ENCODE results near the gene DDX17.

The DDX17 gene

DNA sequence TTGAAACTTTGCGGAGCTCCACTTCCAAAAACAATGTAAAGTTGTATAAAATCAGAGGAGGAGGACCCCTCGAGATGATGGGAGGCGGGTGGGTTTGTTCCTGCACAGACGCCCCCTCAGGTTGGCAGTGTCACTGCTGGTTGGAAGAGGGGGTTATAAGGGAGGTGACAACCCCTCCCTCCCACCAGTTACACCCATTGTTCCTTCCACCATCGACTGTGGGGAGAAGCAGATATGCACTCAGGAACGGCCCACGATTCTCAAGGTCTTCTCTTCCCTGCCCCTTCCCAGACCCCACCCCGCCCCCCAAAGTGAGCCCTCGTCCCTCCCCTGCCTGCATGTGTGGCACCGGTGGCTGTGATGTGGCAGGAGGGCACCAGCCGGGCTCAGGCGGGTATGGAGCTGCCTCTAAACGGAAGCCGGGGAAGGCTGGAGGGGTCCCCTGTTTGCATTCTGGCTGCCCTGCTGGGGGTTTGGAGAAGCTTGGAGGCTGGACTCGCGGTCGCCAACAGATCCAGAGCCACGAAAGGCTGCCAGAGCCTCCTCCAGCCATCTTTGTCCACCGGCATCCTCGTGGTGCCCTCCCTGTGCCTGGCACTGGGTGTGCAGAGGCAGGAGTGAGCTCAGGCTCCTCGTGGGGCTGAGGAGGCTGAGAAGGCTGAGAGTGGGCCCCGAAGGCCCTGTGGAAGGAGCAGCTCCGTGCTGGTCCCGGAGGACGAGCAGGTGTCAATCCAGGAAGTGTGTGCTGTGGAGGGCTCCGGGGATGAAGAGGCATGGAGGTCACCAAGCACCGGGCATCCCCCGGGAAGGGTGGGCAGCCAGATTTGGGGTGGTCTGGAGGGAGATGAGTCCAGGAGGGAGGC, 37.4 kb downstream of the DDX17 start:
- DNase-seq (ENCODE audit: extremely low spot score, insufficient read length, low read depth) = no peak
- FAIRE-seq = no peak

DNA sequence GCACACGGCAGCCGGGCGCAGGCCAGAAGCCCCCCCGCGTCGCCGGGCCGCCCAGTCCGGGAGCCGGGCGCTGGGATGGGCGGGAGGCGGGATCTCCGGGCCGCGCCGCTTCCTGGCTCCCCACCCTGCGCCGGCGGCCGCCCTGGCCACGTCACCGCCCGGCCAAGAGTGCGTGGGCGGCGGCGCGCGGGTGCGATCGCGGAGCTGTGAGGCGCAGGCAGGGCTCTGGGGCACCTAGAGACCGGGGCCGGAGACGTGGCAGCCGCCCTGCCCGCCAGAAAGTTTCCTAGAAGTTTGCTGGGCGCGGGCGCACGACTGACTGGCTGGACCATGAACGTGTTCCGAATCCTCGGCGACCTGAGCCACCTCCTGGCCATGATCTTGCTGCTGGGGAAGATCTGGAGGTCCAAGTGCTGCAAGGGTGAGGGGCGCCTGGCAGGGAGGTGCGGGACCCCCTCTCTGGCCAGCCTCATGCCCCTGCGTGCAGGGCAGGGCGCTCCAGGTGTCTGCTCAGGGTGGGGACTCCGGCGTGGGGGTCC, 38.1 kb downstream of the DDX17 start, which contains the start of gene KDELR3:
Gene KDELR3, plus strand, starts transcription at position 193 of the 539 bp plus-strand sequence. Its CDS starts 138 bp downstream, at position 331.
- FAIRE-seq (no peak), DNase-seq (ENCODE audit: extremely low spot score, insufficient read length, low read depth) (peak; percentile 61)

DNA sequence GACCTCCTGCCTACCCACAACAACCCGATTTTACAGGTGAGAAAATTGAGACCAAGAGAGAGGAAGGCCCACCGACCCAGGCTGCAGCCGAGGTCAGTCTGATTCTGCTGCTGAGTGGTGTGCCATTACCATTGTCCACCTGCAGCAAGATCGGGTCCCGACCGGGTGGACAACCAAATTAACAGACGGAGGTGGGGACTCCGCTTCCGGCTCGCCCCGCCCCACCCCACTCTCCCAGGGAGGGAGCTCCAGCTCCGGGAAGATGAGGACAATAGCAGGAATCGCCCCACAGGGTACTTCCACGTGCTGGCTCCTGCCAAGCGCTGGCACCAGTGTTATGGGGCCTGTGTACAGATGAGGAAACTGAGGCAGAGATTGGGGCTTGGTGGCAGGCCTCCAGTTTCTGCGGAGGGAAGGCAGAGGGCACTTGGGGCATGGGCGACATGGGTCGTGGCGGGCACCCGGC, 38.6 kb downstream of the DDX17 start:
- FAIRE-seq = no peak
- no peak for DNase-seq (ENCODE audit: extremely low spot score, insufficient read length, low read depth)

DNA sequence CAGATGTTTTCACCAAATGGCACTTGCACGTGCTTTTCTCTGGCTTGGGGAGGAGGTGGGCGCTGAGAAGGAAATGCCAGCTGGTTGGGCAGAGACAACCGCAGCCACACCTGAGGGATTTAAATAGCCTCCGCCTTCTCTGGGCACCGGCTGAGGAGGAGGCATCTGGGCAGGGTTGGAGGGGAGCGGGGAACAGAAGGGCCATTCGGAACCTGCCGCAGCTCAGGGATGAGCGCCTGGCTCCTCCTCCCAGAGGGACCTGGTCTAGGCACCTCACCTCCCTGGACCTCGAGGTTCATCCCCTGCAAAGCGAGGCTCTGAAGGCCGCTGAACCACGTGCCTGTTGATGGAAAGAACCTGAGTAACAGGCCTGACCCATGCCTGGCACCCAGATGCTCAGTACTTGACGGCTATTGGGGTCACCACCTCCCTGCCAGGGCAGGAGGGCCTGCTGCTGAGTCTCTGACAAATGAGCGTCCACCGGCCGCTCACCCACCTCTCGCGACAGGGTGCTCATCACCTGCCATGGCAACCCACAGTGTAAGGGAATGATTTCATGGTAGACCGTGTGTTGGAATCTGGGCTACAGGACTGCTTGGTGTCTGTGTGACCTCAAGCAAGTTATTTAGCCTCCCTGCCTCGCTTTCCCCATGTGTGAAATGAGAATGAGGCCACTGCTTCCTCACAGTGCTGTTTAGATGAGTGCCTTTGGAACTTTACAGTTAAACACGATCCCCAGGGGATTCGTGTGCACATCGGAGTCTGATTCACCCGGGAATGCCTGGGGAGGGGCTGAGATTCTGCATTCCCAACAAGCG, 40.2 kb downstream of the DDX17 start:
- FAIRE-seq (no peak), DNase-seq (ENCODE audit: extremely low spot score, insufficient read length, low read depth) (no peak)

DNA sequence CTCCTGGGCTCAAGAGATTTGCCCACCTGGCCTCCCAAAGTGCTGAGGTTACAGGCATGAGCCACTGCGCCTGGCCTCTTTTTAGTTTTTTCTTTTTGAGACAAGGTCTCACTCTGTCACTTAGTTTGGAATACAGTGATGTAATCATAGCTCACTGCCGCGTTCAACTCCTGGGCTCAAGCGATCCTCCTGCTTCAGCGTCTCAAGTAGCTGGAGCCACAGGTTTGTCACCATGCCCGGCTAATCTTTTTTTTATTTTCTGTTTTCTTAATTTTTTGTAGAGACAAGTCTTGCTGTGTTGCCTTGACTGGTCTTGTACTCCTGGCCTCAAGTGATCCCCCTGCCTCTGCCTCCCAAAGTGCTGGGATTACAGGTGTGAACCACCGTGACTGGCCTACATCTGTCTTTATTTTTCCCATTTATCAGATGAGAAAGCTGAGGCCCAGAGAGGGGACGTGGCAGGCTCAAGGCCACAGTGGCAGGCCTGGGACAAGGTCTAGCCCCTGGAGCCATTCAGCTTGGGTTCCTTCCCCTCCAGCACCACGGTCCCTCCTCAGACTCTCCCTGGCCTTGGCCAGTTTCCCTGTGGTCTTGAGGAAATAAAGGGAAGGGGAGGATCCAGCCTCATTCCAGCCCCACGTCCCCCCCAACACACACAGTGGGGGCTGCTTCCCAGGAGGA, 41.0 kb downstream of the DDX17 start:
- no peak for DNase-seq (ENCODE audit: extremely low spot score, insufficient read length, low read depth)
- no peak for FAIRE-seq

DNA sequence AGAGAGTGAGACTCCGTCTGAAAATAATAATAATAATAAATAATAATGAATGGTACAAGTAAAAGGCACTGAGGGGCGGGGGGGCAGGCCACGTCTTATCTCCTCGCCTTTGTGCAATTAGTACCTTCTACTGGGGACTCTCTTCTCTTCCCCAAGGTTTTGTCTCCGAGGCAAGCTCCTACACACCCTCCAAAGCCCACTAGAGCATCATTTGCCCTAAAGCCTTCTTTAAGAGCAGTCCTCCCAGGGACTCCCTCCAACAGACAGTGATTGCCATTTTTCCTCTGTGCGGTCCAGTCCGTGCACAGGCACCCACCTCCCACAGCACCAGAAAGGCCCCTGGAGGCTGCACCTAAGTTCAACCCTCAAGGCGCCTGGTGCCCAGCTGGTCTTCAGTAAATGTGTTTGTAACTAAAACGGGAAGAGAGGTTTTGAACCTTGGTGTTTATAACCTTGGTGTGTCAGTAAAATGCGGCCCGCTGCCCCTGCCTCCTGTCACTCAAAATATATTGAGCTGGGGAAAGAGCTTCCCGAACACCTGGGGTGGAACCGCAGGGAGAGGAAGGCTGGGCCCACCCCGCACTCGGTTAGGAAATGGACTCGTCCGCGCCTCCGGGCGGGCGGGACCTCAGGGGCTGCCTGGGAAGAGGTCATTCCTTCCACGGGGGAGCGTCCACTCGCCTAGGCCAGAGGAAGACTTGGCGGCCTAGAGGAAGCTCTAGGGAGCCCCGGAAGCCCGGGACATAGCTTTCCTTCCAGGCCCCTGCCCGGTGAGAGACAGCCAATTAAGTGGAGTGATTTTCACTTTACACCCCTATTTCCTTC, 42.9 kb downstream of the DDX17 start:
- no peak for FAIRE-seq

DNA sequence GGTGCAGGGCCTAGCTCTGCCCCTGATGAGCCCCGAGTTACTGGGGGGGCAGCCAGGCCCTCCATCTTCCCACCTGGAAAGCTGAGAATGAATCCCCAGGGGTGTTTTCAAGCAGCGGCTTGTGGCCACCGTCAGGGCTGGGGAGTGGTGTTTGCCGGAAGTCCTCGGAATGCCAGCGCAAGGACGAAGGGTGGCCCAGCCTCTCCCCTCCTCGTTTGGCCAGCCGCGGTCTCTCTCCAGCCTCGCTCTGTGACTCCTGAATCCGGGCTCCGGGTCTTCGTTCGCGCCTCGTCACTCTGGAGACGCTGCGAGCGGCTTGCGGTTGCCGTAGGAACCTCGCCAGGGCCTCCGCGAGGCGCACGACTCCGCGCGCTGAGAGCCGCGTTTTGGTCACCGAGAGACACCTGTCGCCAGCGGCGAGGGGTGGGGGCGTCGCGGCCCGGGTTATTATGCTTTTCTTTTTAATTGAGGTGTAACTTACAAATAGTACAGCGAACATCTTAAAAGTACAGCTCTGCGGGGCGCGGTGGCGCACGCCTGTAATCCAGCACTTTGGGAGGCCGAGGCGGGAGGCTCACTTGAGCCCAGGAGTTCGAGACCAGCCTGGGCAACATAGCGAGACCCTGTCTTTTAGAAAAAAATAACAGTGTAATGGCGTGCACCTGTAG, 44.6 kb downstream of the DDX17 start:
- DNase-seq (ENCODE audit: extremely low spot score, insufficient read length, low read depth) = no peak
- FAIRE-seq = no peak

More for the DNA sequence above, 42.9 kb downstream of the DDX17 start:
- DNase-seq (ENCODE audit: extremely low spot score, insufficient read length, low read depth) = no peak

DNA sequence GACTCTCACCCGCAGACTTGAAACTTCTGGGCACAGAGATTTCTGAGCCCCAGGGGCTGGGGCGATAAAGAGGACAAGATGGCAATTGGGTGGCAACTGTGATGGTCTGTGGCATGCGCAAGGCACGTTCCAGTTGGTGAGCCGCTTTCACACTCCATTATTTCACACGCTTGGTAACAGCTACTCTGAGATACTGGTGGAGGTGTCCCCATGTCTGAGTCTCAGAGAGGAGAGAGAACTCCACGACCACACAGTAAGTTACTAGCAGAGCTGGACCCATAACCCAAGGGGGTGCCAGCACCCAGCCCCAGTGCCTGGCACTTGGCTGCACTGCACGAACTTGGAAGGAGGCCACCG, 45.1 kb downstream of the DDX17 start:
- FAIRE-seq = no peak
- no peak for DNase-seq (ENCODE audit: extremely low spot score, insufficient read length, low read depth)

DNA sequence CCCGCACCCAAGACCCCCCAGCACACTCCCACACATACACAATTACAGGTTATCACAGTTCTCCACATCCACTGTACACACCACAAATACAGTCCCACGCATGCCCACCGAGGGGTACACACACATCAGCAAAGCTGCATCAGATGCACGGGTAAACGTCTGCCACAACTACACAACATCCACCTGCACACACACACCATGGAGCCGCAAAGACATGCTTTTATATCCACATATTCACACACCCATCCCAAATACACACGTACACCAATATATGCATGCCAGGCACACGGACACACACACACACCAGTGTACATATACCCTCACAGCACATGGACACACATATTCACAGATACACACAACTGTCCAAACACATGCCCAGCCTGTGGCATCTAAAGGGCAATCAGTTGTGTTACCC, 45.7 kb downstream of the DDX17 start:
- DNase-seq (ENCODE audit: extremely low spot score, insufficient read length, low read depth) (no peak), FAIRE-seq (no peak)

DNA sequence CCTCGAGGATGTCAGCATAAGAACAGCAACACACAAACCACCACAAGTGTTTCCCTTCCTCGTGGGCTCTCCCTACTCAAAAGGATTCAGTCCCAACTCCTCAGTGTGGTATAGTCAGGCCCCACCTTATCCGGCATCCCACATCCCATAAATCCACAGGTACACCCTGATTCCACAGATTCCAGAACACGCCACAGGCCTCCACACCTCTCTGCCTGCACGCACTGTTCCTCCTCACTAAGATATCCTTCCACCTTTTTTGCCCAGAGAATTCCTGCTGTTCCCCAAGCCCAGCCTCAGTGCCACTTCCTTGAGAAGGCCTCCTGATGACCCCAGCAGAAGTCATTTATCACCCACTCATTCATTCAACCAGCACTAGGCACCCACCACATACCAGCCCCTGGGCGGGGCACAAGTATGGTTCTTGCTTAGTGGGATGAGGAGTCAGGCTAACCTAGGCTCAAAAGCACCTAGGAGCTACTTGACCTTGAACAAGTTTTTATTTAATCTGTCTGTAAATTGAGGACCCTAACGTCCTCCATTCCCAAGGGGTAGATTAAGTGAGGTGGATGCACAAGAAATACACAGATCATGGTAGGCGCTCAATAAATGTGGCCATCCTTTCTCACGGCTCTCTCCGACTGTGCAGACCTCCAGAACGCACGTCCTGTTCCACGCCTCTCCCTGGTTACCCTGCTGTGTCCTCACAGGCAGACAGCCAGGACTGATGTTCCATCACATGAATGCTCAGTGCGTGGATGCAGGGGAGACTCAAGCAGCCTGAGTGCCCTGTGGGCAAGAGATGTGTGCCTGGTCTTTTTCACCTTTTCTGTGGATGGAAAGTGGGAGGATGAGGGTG, 49.0 kb downstream of the DDX17 start:
- DNase-seq (ENCODE audit: extremely low spot score, insufficient read length, low read depth) = no peak
- no peak for FAIRE-seq

DNA sequence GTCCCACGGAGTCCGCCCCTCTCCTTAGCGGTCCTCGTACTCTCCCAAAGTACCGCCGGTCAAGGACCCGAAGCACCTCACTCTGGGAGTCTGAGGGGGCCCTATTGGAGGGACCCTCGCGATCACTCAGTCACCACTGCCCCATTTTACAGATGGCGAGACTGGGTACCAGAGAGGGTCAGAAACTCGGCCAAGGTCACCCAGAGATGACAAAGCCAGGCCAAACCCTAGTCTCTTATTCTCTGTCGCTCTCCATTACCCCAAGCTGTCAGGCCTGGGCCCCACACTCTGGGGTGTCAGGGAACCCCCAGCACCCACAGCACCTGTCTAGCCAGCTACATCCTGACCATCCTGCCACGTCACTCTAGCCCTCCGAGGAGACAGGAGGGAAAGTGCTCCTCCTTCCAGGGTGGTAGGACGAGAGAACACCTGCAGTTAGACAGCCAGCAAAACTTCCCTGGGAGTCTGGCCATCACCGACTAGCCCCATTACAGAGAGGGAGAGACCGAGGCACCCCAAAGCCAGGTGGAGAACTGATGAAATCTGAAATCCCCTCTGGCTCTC, 49.8 kb downstream of the DDX17 start:
- no peak for FAIRE-seq
- no peak for DNase-seq (ENCODE audit: extremely low spot score, insufficient read length, low read depth)

DNA sequence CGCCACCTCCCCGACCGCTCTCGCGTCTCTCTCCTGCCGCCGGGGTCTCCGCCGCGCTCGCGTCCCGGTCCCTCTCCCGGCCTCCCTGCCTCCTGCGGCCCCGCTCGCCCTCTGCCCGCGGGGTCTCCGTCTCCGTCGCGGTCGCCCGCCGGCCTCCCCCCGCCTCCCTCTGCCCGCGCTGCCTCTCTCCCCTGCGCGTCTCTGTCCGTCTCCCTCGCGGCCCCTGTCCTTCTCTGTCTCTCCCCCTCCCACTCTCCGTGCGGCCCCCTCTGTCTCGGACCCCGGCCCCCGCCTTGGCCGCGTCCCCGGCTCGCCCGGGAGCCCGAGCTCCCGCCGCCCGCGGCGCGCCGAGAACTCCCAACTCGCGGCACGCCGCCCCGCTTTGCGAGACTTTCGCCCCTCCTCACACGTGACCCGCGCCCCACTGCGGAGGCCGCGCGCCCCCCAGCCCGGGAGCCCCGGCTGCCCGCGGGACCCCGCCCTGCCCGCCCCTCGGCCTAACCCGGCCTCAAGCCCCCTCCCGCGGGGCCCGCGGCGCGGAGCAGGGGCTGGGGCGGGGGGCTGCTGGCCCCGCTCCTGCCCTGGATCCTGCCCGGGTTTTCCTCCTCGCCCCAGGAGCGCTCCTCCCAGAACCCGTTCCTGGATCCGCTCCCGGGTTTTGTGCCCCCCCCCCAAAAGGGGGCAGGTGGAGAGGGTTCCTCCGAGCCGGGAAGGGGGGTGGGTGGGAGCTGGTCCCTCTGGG, 50.4 kb downstream of the DDX17 start:
- no peak for DNase-seq (ENCODE audit: extremely low spot score, insufficient read length, low read depth)
- no peak for FAIRE-seq

DNA sequence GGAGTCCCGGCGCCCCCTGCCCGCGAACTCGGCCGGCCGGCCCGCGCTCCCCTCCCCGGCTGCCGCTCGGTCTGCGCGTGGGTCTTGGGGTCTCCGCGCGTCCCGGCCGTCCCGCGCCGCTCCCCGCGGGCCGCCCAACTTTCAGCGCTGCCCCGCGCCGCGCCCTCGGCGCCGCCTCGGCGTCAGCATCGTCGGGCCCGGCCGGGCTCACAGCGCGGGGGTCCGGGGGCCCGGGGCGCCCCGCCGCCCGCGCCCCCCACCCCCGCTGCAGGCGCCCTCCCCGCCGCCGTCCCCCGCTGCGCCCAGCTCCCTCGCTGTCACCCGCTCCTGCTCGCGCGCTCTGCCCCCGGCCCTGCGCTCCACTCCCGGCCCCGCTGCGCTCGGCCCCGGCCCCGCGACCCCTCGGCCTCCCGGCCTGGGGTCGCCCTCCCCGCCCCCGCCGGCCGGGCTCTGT, 51.0 kb downstream of the DDX17 start, which contains the start of gene KCNJ4:
Gene KCNJ4, minus strand, starts transcription at position 124 of the 454 bp plus-strand sequence. CDS start 27,067 bp downstream, outside the sequence.
- no peak for FAIRE-seq
- DNase-seq (ENCODE audit: extremely low spot score, insufficient read length, low read depth) = no peak

DNA sequence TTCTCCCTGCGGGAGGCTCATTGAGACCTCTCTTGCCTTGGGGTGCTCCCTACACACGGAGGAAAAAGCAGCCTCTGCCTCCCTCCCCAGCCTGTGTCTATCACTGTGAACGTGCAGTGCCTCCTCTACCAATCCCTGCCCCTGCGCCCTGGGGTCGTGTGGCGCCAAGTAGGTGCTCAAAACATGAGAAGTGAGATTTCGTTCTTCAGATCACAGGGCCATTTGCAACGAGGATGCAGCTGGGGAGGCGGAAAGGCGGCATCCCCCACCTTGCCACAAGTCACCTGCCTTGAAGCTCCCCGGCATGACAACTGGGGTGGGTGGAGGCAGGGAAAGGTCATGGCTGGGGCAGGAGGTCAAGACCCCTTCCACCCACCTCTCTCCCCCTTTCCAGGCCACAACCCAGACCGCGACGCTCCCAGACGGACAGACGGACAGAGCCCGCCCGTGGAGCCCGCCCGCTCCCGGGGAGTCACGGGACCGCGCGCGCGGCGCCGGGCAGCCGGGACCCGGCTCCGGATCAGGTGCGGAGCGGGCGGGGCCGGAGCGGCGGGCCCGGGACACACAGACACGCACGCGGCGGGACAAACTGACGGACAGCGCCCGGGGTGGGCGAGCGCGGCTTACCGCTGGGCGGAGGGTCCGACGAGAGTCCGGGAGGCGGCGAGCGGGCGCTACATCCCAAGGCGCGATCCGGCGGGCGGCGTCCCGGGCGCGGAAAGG, 51.6 kb downstream of the DDX17 start:
- no peak for FAIRE-seq
- DNase-seq (ENCODE audit: extremely low spot score, insufficient read length, low read depth) = no peak

DNA sequence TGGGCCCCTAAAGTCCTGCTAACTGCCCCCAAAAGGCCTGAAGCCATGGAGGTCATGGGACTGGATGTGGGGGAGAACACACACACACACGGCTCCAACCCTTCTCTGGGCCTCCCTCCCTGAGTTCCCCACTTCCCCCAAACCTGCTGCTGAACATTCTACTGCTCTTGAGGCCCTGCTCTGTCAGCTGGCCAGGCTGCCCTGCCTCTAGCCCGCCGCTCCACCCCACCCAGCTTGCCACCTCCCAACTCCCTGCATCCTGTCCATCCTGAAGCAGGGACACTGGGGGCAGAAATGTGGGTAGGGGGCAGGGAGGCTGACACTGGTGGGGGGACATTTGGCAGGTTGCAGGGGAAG, 52.1 kb downstream of the DDX17 start:
- DNase-seq (ENCODE audit: extremely low spot score, insufficient read length, low read depth) (no peak), FAIRE-seq (no peak)

DNA sequence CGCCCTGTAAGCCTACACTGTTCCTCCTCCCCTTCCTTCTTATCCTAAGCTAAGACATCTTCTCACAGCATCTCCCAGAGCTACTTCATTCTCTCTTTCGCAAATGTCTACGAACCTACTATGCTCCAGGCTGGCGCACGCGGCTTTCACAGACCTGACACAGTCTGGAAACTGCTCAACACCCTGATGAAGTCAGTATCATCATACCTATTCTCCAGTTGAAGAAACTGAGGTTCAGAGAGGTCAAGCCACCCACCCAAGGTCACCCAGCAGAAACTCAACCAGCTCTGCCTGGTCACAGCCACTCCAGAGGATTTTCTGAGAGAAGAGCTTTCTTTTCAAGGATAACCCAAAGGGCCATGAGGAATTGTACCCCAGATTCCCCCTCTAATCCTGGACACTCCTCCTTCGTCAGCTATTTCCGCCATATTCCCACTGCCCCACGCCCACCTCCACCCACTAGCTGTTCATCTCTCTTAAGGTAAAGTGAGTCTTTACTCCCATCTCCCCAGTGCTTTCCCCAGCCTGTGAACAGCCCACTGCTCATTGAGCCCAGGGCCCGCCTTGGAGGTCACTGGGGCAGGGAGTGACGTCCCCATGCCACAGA, 52.9 kb downstream of the DDX17 start:
- no peak for FAIRE-seq

More for the DNA sequence above, 52.9 kb downstream of the DDX17 start:
- no peak for DNase-seq (ENCODE audit: extremely low spot score, insufficient read length, low read depth)
